ENCODE results near the gene CD6. TPM values are rescaled to one million over a fixed set of nuclear protein-coding genes. Genes with fewer than 3 reads are reported as not detected.

The CD6 gene
- total and polyA plus RNA-seq, 10 of the 15 experiments (the other 5 are each of a cell fraction or from before 2014, with no cell fraction given), result 0.37 to 17.6 (median 6.2) TPM

DNA sequence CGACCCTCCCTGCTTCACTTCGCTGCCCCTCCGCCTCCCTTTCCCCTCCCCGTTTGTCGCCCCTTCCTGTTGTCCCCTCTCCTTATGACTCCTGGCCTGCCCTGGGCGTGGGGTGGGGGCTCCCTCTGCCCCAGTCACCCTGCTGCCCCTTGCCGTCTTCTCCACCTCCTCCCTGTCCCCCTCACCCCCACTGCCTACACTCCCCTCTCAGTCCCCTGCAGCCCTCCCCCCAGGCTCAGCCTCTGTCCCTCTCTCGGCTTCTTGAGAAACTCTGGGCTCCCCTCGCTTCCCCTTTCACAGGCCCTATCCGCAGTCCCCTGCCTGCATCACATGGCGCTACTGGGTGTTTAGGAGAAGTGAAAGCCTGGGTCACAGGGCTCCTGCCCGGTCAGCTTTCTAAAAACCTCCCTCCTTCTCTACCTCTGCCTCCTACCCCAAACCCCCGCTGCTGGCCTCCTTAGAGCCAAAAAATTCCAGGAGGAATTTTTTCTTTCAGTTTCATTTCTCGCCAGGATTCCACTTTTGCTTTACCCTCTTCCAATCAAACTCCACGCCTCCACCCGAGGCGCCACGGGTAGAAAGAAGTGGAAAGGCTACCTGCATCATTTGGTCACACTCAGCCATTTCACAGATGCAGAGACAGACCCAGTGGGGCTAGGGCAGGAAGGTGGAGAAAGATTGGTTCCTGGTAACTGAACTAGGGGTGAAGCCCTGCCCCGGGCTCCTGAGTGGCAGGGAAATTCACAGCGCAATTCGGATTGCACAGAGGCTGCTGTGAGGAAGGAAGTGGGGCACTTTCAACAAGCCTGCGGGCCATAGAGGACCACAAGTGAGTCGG, 19.4 kb upstream of the CD6 start, which contains the start of gene SLC15A3 (continued):
- TF ChIP-seq BHLHE40 (IDR thresholded peaks at IDR 0.05; ENCODE audit: borderline replicate concordance in 1 of 2, low read depth in 2 of 2, low read length in 1 of 2), result peak; percentile 34 to 50; a peak in 2 of 4 replicates
- TF ChIP-seq, protein P1, sequence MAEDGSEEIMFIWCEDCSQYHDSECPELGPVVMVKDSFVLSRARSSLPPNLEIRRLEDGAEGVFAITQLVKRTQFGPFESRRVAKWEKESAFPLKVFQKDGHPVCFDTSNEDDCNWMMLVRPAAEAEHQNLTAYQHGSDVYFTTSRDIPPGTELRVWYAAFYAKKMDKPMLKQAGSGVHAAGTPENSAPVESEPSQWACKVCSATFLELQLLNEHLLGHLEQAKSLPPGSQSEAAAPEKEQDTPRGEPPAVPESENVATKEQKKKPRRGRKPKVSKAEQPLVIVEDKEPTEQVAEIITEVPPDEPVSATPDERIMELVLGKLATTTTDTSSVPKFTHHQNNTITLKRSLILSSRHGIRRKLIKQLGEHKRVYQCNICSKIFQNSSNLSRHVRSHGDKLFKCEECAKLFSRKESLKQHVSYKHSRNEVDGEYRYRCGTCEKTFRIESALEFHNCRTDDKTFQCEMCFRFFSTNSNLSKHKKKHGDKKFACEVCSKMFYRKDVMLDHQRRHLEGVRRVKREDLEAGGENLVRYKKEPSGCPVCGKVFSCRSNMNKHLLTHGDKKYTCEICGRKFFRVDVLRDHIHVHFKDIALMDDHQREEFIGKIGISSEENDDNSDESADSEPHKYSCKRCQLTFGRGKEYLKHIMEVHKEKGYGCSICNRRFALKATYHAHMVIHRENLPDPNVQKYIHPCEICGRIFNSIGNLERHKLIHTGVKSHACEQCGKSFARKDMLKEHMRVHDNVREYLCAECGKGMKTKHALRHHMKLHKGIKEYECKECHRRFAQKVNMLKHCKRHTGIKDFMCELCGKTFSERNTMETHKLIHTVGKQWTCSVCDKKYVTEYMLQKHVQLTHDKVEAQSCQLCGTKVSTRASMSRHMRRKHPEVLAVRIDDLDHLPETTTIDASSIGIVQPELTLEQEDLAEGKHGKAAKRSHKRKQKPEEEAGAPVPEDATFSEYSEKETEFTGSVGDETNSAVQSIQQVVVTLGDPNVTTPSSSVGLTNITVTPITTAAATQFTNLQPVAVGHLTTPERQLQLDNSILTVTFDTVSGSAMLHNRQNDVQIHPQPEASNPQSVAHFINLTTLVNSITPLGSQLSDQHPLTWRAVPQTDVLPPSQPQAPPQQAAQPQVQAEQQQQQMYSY (CRISPR knock-in tag; IDR thresholded peaks at IDR 0.05), result no peak
- no peak for TF ChIP-seq ZNF622 (IDR thresholded peaks at IDR 0.05)
- no peak for TF ChIP-seq FOXK2 (IDR thresholded peaks at IDR 0.05)
- peak; percentile 94 for TF ChIP-seq EED (IDR thresholded peaks at IDR 0.05; ENCODE audit: low read depth)
- TF ChIP-seq RUNX3 (IDR thresholded peaks at IDR 0.05; ENCODE audit: low read length), result peak; percentile 62
- no peak for TF ChIP-seq LARP7 (IDR thresholded peaks at IDR 0.05)
- peak; percentile 85 for TF ChIP-seq POLR2A (IDR thresholded peaks at IDR 0.05; ENCODE audit: low read depth, low read length)
- TF ChIP-seq PML (IDR thresholded peaks at IDR 0.05; ENCODE audit: low read length), result peak; percentile 77; the same call in 1 of the 2 replicates
- peak; percentile 91 for TF ChIP-seq NR2F1 (conservative IDR thresholded peaks at IDR 0.05)
- 0 out of 4 replicates have a peak, but pooled peaks of 1 of the 2 experiments have one; percentile 35 for TF ChIP-seq SRF (IDR thresholded peaks at IDR 0.05; ENCODE audit: low read depth in 2 of 2, low read length in 2 of 2)
- TF ChIP-seq, protein P2, sequence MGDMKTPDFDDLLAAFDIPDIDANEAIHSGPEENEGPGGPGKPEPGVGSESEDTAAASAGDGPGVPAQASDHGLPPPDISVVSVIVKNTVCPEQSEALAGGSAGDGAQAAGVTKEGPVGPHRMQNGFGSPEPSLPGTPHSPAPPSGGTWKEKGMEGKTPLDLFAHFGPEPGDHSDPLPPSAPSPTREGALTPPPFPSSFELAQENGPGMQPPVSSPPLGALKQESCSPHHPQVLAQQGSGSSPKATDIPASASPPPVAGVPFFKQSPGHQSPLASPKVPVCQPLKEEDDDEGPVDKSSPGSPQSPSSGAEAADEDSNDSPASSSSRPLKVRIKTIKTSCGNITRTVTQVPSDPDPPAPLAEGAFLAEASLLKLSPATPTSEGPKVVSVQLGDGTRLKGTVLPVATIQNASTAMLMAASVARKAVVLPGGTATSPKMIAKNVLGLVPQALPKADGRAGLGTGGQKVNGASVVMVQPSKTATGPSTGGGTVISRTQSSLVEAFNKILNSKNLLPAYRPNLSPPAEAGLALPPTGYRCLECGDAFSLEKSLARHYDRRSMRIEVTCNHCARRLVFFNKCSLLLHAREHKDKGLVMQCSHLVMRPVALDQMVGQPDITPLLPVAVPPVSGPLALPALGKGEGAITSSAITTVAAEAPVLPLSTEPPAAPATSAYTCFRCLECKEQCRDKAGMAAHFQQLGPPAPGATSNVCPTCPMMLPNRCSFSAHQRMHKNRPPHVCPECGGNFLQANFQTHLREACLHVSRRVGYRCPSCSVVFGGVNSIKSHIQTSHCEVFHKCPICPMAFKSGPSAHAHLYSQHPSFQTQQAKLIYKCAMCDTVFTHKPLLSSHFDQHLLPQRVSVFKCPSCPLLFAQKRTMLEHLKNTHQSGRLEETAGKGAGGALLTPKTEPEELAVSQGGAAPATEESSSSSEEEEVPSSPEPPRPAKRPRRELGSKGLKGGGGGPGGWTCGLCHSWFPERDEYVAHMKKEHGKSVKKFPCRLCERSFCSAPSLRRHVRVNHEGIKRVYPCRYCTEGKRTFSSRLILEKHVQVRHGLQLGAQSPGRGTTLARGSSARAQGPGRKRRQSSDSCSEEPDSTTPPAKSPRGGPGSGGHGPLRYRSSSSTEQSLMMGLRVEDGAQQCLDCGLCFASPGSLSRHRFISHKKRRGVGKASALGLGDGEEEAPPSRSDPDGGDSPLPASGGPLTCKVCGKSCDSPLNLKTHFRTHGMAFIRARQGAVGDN (IDR thresholded peaks at IDR 0.05), result no peak
- 0 out of 2 replicates have a peak, but pooled peaks have one; percentile 65 for TF ChIP-seq SMAD5 (IDR thresholded peaks at IDR 0.05; ENCODE audit: low read depth)
- no peak for TF ChIP-seq NRF1 (conservative IDR thresholded peaks at IDR 0.05; ENCODE audit: low read depth, low read length)
- peak; percentile 40; the same call in 1 of the 2 replicates for TF ChIP-seq MEF2A (IDR thresholded peaks at IDR 0.05; ENCODE audit: insufficient read depth, low read depth, low read length)
- no peak for TF ChIP-seq NFYA (IDR thresholded peaks at IDR 0.05; ENCODE audit: borderline replicate concordance, low read depth, low read length)
- TF ChIP-seq, protein P3, sequence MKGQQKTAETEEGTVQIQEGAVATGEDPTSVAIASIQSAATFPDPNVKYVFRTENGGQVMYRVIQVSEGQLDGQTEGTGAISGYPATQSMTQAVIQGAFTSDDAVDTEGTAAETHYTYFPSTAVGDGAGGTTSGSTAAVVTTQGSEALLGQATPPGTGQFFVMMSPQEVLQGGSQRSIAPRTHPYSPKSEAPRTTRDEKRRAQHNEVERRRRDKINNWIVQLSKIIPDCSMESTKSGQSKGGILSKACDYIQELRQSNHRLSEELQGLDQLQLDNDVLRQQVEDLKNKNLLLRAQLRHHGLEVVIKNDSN (IDR thresholded peaks at IDR 0.05; ENCODE audit: borderline replicate concordance, extremely low read length, insufficient read depth, low read depth, low read length), result peak; percentile 83
- no peak for TF ChIP-seq SUPT20H (IDR thresholded peaks at IDR 0.05; ENCODE audit: borderline replicate concordance, control insufficient read depth, low read depth, low read length)
- TF ChIP-seq, protein P4, sequence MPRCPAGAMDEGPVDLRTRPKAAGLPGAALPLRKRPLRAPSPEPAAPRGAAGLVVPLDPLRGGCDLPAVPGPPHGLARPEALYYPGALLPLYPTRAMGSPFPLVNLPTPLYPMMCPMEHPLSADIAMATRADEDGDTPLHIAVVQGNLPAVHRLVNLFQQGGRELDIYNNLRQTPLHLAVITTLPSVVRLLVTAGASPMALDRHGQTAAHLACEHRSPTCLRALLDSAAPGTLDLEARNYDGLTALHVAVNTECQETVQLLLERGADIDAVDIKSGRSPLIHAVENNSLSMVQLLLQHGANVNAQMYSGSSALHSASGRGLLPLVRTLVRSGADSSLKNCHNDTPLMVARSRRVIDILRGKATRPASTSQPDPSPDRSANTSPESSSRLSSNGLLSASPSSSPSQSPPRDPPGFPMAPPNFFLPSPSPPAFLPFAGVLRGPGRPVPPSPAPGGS (IDR thresholded peaks at IDR 0.05; ENCODE audit: borderline replicate concordance, insufficient read depth, low read depth, low read length, poor library complexity, severe bottlenecking), result no peak
- peak; percentile 43; the same call in 1 of the 2 replicates for TF ChIP-seq CBFB (IDR thresholded peaks at IDR 0.05; ENCODE audit: low read depth)
